ENCODE measurements around the gene FBXL16.
A peak's percentile ranks its signal among the peaks of the same experiment; 100 is the strongest.

Gene FBXL16

DNA sequence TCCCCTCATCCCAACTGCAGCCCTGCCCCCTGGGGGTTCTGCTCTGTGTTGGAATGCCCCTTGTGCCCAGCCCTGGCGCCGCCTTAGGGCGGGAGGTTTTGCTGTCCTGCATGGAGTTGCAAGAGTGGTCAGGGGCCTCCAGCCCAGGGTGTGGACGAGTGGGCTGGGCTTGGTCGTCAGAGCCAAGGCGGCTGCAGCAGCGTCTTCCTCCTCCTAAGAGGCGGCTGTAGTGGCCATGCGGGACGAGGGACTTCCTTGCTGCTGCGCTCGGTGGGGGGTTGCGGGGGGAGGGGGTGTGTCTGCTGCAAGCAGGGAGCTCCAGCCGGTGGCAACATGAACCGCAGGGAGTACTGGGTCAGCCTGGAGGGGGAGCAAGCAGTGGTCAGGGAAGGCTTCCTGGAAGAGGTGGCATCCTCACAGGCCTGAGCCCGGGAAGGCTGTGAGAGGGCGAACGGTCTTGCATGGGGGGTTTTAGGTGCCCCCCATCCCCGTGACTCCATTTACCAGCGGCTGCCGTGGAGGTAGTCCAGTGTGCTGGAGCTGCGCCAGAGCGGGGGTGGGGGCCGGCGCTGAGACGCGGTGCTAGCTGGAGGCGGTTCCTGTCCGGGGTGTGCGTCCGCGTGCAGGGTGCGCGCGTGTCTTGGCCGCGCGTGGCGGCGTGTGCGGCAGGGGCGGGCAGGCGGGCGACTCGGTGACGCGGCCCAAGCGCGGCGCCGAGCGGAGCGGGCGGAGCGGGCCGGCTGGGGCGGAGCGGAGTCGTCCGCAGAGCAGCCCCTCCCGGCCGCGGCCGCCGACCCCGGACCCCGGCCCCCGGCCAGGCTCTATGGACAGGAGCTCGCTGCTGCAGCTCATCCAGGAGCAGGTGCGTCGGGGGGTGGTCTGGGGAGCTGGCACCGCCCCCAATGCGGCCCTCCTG, 30.4 kb downstream of the FBXL16 start, which contains the start of gene RHBDL1:
TSS of gene RHBDL1 (plus strand) at position 704 of the 916 bp plus-strand sequence. CDS start at position 824, 120 bp downstream.
- DNase-seq, result peak in 1 of 6 experiments; percentile 16

DNA sequence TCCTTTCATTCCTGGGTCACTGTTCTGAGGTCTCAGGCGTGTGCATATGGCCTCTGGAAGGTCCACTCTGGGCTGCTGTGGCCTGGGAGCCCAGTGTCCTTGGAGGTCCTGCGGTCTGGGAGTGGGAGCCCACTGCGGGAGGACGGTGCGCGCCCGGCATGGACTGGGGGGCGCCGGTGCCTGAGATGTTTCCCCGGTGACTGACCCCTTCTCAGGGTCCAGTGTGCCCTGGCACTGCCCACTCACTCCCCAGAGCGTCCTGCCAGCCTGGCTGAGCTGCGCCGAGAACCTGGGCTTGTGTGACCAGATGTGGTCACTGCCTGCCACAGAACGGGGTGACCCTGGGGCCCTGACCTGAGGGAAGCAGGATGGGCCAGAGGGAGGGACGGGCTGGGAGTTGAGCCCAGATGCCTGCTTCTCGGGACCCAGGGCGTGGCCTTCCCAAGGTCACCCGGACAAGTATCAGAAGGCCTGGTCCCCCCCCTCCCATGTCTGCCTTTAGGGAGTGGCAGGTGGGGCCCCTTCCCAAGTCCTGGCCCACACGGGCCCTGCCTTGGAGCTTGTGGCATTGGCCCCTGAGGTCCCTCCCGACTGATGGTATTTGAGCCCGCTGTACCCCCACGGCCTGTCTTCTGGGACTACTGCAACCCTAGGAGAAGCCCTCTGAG, 31.3 kb downstream of the FBXL16 start:
- no peak for DNase-seq

DNA sequence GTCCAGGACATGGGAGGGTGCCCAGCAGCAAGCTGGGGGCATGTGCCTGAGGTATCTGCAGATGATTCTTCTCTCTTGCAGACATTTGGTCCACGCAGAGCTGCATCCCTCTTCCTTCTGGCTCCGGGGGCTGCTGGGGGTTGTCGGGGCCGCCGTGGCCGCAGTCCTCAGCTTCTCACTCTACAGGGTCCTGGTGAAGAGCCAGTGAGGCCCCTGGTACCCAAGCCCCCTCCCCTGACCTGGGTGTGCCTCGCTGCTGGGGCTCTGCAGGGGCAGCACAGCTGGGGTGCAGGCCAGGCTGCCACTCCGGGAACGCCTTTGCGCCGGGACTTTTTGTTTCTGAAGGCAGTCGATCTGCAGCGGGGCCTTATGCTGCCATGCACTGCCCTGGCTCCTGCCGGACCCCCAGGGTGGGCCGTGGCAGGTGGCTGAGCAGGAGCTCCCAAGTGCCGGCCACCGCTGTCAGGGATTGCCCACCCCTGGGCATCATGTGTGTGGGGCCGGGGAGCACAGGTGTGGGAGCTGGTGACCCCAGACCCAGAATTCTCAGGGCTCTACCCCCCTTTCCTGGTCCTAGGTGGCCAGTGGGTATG, 32.1 kb downstream of the FBXL16 start:
- DNase-seq, result no peak

DNA sequence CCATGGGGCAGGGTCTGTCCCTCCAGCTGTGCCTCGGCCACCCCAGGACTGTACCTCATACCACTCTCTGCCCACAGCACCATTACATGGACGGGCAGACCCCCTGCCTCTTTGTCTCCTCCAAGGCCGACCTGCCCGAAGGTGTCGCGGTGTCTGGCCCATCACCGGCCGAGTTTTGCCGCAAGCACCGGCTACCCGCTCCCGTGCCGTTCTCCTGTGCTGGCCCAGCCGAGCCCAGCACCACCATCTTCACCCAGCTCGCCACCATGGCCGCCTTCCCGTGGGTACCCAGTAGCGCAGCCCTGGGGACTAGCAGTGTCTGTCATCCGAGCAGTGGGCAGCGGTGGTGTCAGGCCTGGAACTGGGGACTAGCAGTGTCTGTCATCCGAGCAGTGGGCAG, 32.8 kb downstream of the FBXL16 start:
- no peak for DNase-seq

DNA sequence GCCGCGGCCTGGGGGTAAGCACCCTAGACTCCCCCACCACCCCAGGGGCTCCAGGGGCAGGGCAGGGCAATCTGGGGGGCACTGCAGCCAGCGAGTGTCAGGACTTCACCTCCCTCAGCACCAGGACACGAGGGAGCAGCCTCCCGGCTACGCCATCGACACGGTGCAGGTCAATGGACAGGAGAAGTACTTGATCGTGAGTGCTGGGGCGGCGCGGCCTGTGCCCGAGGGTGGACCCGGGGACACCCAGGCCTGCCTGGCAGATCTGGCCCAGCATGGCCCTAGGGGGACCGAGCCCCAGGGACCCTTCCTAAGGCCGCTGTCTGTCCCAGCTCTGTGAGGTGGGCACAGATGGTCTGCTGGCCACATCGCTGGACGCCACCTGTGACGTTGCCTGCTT, 33.2 kb downstream of the FBXL16 start:
- DNase-seq, result no peak

DNA sequence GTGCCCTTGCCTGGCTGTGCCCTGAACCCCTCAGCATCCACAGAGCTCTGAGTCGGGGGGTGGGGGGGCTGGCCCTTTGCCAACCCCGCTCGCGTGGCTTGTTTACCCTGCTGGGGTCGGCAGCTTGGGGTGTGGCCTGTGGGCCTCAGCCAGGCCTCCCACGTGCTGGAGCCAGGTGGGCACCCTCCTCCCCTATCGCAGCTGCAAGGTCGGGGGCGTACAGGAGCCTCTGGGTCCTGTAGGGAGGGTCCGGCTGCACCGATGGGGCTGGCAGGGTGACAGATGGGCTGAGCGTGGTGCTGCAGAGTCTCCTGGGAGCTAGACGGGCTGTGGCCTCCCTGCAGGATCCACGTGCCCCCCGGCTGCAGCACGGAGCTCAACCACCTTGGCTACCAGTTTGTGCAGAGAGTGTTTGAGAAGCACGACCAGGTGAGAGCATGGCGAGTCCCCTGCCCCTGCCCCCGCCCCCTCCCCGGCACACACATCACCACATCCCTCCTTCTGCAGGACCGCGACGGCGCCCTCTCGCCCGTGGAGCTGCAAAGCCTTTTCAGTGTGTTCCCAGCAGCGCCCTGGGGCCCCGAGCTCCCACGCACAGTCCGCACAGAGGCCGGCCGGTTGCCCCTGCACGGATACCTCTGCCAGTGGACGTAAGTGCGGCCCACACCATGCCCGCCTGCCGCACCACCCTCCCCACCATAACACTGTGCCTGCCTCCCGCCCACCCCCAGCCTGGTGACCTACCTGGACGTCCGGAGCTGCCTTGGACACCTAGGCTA, 34.1 kb downstream of the FBXL16 start:
- DNase-seq, result no peak

DNA sequence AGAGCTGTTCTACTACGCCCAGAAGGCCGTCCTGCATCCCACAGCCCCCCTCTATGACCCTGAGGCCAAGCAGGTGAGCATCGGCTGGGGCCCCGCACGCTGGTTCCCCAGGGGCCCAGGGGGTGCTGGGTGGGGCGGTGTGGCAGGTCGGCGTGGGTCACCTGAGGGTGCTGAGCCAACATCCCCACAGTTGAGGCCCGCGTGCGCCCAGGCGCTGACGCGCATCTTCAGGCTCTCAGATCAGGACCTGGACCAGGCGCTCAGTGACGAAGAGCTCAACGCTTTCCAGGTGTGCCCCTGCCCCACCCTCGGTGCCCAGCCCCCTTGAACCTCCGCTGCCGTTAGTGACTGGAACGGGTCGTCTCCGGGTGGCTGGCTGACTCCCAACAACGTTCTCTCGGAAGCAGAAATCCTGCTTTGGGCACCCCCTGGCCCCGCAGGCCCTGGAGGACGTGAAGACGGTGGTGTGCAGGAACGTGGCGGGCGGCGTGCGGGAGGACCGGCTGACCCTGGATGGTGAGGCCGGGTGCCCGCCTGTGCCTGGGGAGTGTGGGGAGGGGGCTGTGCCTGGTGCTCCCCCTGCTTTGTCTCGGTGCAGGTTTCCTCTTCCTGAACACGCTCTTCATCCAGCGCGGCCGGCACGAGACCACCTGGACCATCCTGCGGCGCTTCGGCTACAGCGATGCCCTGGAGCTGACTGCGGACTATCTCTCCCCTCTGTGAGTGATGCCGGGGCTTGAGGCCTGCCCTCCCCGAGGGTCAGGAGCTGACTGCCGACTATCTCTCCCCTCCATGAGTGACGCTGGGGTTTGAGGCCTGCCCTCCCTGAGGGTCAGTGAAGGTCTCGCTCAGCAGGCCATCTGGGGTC, 34.9 kb downstream of the FBXL16 start:
- DNase-seq, result no peak

DNA sequence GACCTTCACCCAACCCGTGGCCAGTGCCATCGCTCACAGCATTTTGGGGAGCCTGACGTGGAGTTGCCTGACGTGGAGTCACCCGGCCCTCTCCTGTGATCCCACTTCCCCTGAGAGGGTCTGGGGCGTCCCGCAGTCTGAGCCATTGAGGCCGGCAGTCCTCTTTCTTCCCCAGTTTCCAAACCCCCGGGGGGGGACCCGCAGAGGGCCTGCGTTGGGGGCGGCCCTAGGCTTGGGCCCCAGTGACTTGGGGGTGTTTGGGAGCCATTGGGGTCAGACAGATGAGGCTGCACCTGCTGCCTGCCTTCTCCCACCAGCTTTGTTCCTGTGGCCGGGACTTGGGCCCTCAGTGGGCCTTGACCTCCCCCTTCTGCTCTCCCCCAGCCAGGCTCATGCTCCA, 35.9 kb downstream of the FBXL16 start:
- DNase-seq, result no peak

DNA sequence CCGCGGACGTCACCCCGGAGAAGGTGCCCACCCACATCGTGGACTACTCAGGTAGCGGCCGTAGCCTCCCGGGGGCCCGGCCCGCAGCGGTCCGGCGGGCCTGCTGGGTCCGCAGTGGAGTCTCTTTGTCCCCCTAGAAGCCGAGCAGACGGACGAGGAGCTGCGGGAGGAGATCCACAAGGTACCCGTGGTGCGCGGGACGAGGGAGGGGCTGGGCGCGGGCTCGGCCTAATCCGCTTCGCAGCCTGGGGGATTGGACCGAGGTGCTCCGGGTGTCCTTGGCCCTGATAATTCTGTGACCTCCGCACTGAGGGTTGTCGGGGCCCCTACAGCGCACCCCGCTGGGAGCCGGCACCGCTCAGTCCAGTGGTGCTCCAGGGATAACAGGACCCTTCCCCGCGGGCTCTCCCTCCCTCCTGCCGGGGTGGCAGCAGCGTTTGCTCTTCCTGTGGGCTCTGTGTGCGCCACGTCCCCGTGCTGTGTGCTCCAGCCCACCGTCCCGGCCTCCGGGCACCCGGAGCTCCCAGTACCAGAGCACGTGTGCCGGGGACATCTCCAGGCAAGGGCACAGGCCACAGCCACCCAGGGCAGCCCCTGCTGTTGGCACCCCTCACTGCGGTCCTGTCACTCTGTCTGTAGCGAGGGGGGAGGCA, 37.0 kb downstream of the FBXL16 start:
- peak in 2 of 6 experiments; percentile 32 for DNase-seq

DNA sequence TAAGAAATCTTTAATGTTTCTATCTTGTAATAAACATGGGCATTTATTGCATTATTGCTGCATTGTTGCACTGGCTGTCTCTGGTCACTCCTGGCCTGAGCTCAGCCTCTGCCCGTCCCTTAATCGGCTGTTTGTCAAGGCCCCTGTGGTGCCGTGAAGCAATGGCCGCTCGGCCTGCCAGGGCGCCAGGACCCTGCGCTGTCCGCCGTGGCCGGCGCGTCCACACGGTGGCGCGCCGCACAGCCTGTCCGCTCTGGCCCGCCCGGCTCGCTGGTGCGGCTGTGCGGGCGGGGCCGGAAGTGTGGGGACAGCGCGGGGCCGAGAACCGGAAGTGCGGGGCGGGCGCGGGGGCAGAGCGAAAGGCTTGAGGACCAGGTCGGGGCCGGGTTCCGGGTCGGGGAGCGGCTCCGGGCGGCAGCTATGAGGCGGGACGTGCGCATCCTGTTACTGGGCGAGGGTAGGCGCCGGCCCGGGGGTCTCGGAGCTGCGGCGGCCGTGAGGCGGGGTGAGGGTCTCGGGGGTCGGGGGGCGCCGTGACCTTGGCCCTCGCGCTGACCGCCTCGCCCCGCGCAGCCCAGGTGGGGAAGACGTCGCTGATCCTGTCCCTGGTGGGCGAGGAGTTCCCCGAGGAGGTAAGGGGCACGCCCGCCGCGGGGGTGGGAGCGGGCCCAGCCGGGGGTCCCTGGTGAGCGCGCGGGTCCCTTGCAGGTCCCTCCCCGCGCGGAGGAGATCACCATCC, 37.7 kb downstream of the FBXL16 start, which contains the start of gene RHOT2:
TSS of gene RHOT2 (plus strand) at position 353 of the 739 bp plus-strand sequence. CDS start at position 421, 68 bp downstream.
- peak; percentile 71 to 88 (median 80) for DNase-seq

DNA sequence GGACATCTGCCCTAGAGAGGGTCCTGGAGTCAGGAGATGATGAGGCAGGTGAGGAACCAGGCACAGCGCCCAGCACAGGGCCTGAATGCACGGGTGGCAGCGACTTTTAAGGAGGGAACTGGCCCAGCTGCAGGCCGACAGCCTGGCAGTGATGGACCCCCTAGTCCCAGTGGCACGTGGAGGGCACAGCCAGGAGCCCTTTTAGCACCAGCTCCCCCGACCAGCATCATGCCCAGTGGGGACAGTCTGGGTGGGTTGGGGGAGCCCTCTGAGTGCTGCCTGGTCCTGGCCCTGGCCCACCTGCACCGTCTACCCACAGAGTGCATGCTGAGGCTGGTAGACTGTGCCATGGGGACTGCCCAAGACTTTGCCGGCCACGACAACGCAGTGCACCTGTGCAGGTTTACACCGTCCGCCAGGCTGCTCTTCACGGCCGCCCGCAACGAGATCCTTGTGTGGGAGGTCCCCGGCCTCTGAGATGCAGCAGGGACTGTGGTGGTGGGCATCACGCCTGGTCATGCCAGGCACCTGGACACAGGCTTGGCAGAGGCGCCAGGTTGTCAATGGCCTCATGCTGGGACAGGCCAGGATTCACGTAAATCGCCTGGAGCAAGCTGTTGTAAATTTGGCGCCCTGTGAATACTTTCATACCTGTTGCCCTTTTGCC, 38.4 kb downstream of the FBXL16 start:
- no peak for DNase-seq

DNA sequence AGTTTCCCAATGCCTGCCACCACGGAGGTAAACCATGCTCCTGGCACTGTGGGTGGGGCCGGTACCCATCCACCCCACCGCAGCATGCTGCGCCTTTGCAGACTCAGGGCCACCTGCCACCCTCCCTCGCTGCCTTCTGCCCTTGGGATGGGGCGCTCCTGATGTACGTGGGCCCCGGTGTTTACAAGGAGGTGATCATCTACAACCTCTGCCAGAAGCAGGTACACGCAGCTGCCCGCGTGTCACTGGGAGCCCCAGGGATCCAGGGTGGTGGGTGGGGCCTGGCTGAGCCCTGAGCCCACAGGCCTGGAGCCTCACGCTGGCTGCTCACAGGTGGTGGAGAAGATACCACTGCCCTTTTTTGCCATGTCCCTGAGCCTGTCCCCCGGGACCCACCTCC, 39.0 kb downstream of the FBXL16 start:
- no peak for DNase-seq

DNA sequence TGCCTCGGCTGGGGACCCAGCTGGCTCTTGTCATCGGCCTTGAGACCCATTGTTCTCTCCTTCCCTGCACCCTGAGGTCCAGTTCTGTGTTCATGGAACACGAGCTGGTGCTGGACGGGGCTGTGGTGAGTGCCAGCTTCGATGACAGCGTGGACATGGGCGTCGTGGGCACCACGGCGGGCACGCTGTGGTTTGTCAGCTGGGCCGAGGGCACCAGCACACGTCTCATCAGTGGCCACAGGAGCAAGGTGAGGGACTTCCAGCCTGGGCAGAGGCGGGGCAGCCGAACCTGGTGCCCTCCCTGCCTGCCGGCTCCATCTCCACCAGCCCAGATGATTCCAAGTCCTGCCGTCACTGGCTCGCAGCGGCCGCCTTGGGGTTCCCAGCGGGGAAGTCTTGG, 43.0 kb downstream of the FBXL16 start:
- DNase-seq, result no peak

DNA sequence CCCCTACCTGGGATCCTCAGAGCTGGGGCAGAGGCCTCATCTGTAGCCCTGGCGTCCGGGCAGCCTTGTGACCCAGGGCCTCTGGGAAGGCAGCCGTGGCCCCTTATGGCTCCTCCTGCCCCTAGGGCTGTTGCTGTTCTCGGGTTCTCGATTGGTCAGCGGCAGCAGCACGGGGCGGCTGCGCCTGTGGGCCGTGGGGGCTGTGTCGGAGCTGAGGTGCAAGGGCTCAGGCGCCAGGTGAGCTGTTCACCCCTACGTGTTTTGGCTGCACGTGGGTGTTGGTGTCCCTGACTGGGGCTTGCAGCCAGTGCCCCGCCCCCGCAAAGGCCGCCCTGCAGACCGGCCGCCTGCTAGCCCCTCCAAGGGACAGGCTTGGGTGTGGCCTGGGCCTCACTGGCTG, 43.5 kb downstream of the FBXL16 start:
- no peak for DNase-seq

DNA sequence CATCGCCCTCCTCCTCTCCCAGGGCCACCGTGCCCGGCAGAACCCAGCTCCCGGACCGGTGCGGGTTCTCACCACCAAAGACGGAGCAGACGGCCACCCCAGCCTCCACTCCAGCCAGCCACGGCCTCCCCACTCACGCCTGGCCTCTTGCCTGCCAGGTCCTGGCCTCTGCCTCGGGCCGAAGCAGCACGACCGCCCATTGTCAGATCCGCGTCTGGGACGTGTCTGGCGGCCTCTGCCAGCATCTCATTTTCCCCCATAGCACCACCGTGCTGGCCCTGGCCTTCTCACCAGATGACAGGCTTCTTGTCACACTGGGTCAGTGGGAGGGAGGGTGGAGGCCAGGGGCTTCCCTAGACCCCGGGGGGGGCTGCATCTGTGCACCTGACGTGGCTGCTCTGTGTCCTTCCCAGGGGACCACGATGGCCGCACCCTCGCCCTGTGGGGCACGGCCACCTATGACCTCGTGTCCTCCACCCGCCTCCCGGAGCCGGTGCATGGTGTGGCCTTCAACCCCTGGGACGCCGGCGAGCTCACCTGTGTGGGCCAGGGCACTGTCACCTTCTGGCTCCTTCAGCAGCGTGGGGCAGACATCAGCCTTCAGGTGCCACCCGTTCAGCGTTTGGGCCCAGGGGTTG, 44.3 kb downstream of the FBXL16 start:
- no peak for DNase-seq

DNA sequence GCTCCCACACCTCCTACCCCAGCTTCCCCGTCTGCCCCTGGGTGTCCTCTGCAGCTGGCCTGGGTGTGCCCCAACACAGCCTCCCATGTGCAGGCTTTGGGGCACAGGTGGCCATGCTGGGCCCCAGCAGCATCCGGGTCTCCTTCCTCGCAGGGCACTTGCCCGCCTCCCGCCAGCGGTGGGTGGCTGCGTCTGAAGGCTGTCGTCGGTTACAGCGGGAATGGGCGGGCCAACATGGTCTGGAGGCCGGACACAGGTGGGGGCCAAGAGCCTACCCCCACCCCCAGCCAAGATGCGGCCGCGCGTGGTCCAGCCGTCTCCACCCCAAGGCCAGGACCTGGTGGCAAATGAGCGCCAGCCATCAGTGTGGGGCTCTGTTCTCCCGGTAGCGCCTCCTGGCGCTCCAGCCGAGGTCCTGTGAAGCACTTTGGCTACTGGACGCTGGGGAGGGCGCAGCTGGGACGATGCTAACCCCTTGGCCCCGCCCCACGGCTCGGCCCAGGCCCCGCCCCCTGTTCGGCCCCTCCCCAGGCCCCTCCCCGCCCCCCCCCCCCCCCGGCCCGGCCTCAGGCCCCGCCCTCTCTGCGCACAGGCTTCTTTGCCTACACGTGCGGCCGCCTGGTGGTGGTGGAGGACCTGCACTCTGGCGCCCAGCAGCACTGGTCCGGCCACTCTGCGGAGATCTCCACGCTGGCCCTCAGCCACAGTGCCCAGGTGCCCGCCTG, 45.0 kb downstream of the FBXL16 start:
- peak; percentile 33 to 81 (median 70) for DNase-seq

DNA sequence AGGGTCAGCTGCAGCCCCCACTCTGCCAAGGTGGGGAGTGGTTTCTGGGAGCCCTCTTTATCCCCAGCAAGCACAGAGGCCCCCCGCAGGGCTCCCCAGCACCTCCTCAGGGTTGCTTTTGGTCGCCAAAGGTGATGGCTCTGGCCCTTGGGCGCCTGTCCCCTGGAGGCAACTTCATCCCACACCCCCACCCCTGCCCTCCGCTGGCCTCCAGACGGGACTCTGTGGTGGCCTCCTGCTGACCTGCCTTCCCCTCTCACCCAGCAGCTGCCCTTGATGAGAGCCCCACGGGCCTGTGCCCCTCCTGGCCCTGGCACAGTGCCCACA, 45.5 kb downstream of the FBXL16 start:
- DNase-seq, result no peak

DNA sequence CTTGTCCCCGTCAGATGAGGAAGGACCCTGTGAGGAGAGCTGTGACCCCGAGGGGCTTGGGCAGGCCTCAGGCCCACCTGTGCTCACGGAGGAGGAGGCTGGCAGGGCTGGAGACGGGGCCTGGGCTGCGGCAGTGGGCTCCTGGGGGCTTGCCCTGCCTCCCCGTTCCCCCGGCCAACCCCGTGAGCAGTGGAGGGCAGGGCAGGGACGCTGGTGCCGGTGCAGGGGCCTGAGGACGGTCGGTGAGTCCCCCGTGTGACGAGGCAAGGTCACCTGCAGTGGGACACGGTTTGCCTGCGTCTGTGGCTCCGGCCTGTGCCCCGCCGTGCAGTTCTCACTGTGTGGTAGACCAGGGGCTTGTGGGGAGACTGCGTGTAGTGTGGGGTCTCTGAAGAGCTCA, 46.0 kb downstream of the FBXL16 start:
- DNase-seq, result no peak
